WTC11 (cell line): ENCODE data around the gene CYBA. TPM values are rescaled to one million over a fixed set of nuclear protein-coding genes. Genes with fewer than 3 reads are reported as not detected.

ENCODE experiments used
- ATAC-seq: fragments of 200-7000 bp; cut with Tn5 transposase; 2 replicates; pipeline ENCODE4 v1.10.0; 2021; ENCODE audit warnings: mild to moderate bottlenecking, moderate library complexity
- Bru-seq: library from RNA; stranded (reverse); fragments of 400-500 nt; gene quantifications from one replicate; lab custom pipeline; 2021; lab: Mats Ljungman, UMichigan
- CTCF ChIA-PET: fragments of 300-600 bp; sonication (Branson Sonifier 250); formaldehyde crosslinking; loops from one replicate; lab custom pipeline; 2021; ENCODE audit warnings: antibody characterized with exemption; lab: Charles Lee
- POLR2A ChIA-PET: fragments of 350-600 bp; sonication (Branson Sonifier 250); formaldehyde crosslinking; loops from one replicate; lab custom pipeline; 2021; ENCODE audit warnings: antibody characterized with exemption; lab: Charles Lee
- DNase-seq: peaks from one replicate; pipeline ENCODE4 v3.0.0; 2021; ENCODE audit warnings: low spot score
- H3K27ac Mint-ChIP-seq: 2 replicates; pipeline ENCODE4 v1.8.0; 2021; ENCODE audit warnings: mixed read lengths
- H3K27me3 Mint-ChIP-seq: 2 replicates; pipeline ENCODE4 v1.8.0; 2021; ENCODE audit warnings: low read depth, mild to moderate bottlenecking, moderate library complexity, mixed read lengths
- H3K36me3 Mint-ChIP-seq: 2 replicates; pipeline ENCODE4 v1.8.0; 2021; ENCODE audit warnings: mixed read lengths
- H3K4me1 Mint-ChIP-seq: 2 replicates; pipeline ENCODE4 v1.8.0; 2022; ENCODE audit warnings: mixed read lengths
- H3K4me3 Mint-ChIP-seq: 2 replicates; pipeline ENCODE4 v1.8.0; 2021; ENCODE audit warnings: mild to moderate bottlenecking, moderate library complexity, mixed read lengths
- H3K9me3 Mint-ChIP-seq: 2 replicates; pipeline ENCODE4 v1.8.0; 2021; ENCODE audit warnings: mixed read lengths
- ATF2 ChIP-seq: sonication (generic); formaldehyde crosslinking; IDR thresholded peaks from 2 replicates; pipeline ENCODE4 v1.8.1; 2022; ENCODE audit warnings: low read depth, missing genetic modification reagents, borderline replicate concordance
- E2F1 ChIP-seq: sonication (generic); formaldehyde crosslinking; IDR thresholded peaks from 2 replicates; pipeline ENCODE4 v1.8.0; 2022; ENCODE audit warnings: mild to moderate bottlenecking, missing genetic modification reagents
- E2F4 ChIP-seq: sonication (generic); formaldehyde crosslinking; IDR thresholded peaks from 2 replicates; pipeline ENCODE4 v1.8.1; 2022; ENCODE audit warnings: low read depth, mild to moderate bottlenecking, moderate library complexity, missing genetic modification reagents, borderline replicate concordance
- ETV6 ChIP-seq: sonication (generic); formaldehyde crosslinking; IDR thresholded peaks from 2 replicates; pipeline ENCODE4 v1.8.1; 2022; ENCODE audit warnings: mild to moderate bottlenecking, missing genetic modification reagents
- GTF2I ChIP-seq: fragments of 250-450 bp; sonication (Bioruptor Pico); conservative IDR thresholded peaks from 2 replicates; pipeline ENCODE4 v1.4.0; 2021; ENCODE audit warnings: mild to moderate bottlenecking
- HMGXB4 ChIP-seq: sonication (generic); formaldehyde crosslinking; IDR thresholded peaks from 2 replicates; pipeline ENCODE4 v1.8.1; 2023; ENCODE audit warnings: mild to moderate bottlenecking, moderate library complexity, missing genetic modification reagents
- KAT7 ChIP-seq: sonication (generic); formaldehyde crosslinking; IDR thresholded peaks from 2 replicates; pipeline ENCODE4 v1.8.1; 2023; ENCODE audit warnings: missing genetic modification reagents, mild to moderate bottlenecking, borderline replicate concordance
- MAX ChIP-seq: sonication (generic); formaldehyde crosslinking; IDR thresholded peaks from 2 replicates; pipeline ENCODE4 v1.8.0; 2022; ENCODE audit warnings: mild to moderate bottlenecking, missing genetic modification reagents
- MXD4 ChIP-seq: fragments of 250-450 bp; sonication (Bioruptor Pico); IDR thresholded peaks from 2 replicates; pipeline ENCODE4 v1.8.0; 2021; ENCODE audit warnings: mild to moderate bottlenecking, moderate library complexity, borderline replicate concordance
- MYBL2 ChIP-seq: sonication (generic); formaldehyde crosslinking; IDR thresholded peaks from 2 replicates; pipeline ENCODE4 v1.8.1; 2023; ENCODE audit warnings: mild to moderate bottlenecking, moderate library complexity, missing genetic modification reagents
- NFATC4 ChIP-seq: fragments of 250-450 bp; sonication (Bioruptor Pico); IDR thresholded peaks from 2 replicates; pipeline ENCODE4 v1.9.0; 2021; ENCODE audit warnings: mild to moderate bottlenecking
- OVOL2 ChIP-seq: fragments of 250-450 bp; sonication (Bioruptor Pico); IDR thresholded peaks from 2 replicates; pipeline ENCODE4 v1.9.0; 2021; ENCODE audit warnings: mild to moderate bottlenecking, borderline replicate concordance
- TP53 ChIP-seq: sonication (generic); formaldehyde crosslinking; IDR thresholded peaks from 2 replicates; pipeline ENCODE4 v1.8.1; 2023; ENCODE audit warnings: mild to moderate bottlenecking, missing genetic modification reagents
- ZBTB43 ChIP-seq: sonication (generic); formaldehyde crosslinking; IDR thresholded peaks from 2 replicates; pipeline ENCODE4 v1.8.1; 2023; ENCODE audit warnings: mild to moderate bottlenecking, missing genetic modification reagents
- ZMAT4 ChIP-seq: fragments of 250-450 bp; sonication (Bioruptor Pico); IDR thresholded peaks from 2 replicates; pipeline ENCODE4 v1.9.0; 2021; ENCODE audit warnings: mild to moderate bottlenecking
- ZNF232 ChIP-seq: sonication (generic); formaldehyde crosslinking; IDR thresholded peaks from 2 replicates; pipeline ENCODE4 v1.8.0; 2022; ENCODE audit warnings: mild to moderate bottlenecking, missing genetic modification reagents
- ZNF281 ChIP-seq: sonication (generic); formaldehyde crosslinking; IDR thresholded peaks from 2 replicates; pipeline ENCODE4 v1.8.0; 2023; ENCODE audit warnings: mild to moderate bottlenecking, missing genetic modification reagents
- ZNF416 ChIP-seq: fragments of 250-450 bp; sonication (Bioruptor Pico); IDR thresholded peaks from 2 replicates; pipeline ENCODE4 v1.9.0; 2021; ENCODE audit warnings: mild to moderate bottlenecking, inconsistent platforms
- long read RNA-seq, 3 experiments: library from RNA in 1 of 3; library from capped mRNA in 1 of 3; library from polyadenylated mRNA in 1 of 3; unstranded in 2 of 3; stranded (forward) in 1 of 3; transcript quantifications; one replicate each; pipeline ENCODE4 v2.0.0, GENCODE V29; 2021
- total RNA-seq: library from RNA; stranded (reverse); gene quantifications from 3 replicates; pipeline ENCODE4 v1.2.3, GENCODE V29; 2021
- TF ChIP-seq, protein P1 (sequence below): sonication (generic); formaldehyde crosslinking; IDR thresholded peaks from 2 replicates; pipeline ENCODE4 v1.8.1; 2022; ENCODE audit warnings: mild to moderate bottlenecking, moderate library complexity, missing genetic modification reagents
- TF ChIP-seq, protein P2 (sequence below): sonication (generic); formaldehyde crosslinking; IDR thresholded peaks from 2 replicates; pipeline ENCODE4 v1.8.1; 2022; ENCODE audit warnings: missing genetic modification reagents, borderline replicate concordance
- TF ChIP-seq, protein P3 (sequence below): sonication (generic); formaldehyde crosslinking; IDR thresholded peaks from 2 replicates; pipeline ENCODE4 v1.8.1; 2023; ENCODE audit warnings: mild to moderate bottlenecking, missing genetic modification reagents, moderate library complexity

The CYBA gene
- total RNA-seq (169 to 219 TPM (median 207 TPM) in 3 replicates), Bru-seq, nascent RNA (percentile 65 among the genes with signal in this experiment)
- long read RNA-seq, experiment 1, transcript CYBA-201 (6 exons, 797 nt): major isoform, 178 of 198 reads
- long read RNA-seq, experiment 1, partial matches to known transcripts: 6 of 198 reads
- long read RNA-seq, experiment 1, other reads (novel, unspliced or antisense): 13 of 198 reads
- long read RNA-seq, experiment 2, transcript CYBA-201 (6 exons, 797 nt): major isoform, 183 of 217 reads
- long read RNA-seq, experiment 2, partial matches to known transcripts: 15 of 217 reads
- long read RNA-seq, experiment 2, other reads (novel, unspliced or antisense): 17 of 217 reads
- long read RNA-seq, experiment 3, partial matches to known transcripts: 0 of 2 reads
- long read RNA-seq, experiment 3, other reads (novel, unspliced or antisense): 2 of 2 reads

DNA sequence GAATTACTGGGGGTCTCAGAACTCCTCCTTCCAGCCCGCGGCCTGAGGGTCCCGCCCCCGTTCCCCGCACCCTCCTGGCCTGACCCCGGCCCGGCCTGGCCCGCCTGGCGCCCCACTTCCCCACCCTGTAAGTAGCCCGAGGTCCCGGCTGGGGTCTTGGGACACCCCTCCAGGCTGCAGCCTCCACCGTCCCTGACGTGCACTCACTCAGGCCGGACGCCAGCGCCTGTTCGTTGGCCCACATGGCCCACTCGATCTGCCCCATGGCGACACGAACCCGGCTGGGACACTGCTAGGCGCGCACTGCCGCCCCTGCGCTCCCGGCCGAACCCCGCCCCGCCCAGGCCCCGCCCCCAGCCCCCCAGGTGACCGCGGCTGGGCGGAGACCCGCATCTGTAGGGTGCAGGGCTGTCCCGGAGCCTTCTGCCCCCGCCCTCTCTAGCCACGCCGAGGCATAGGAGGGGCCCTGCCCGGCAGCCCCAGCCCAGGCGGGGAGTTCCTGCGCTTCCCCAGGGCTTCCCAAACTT is at the start of gene CYBA:
TSS of gene CYBA (minus strand) at position 305 of the 527 bp plus-strand sequence. CDS start at position 265, 40 bp downstream.
- peaks cover 10% of the 10 kb centered on the region for H3K4me1 Mint-ChIP-seq
- no peaks in the 10 kb centered on the region for H3K27me3 Mint-ChIP-seq
- ChIA-PET CTCF (interaction anchor here (0.6 to 2.0 kb wide), 6 partner anchors 13 to 87 kb away, joined by 3 to 8 read pairs (median 5); no protein-coding TSS in a partner anchor), POLR2A (no interaction called here)
- H3K4me3 Mint-ChIP-seq: peak within 1 kb of the TSS; percentile 82
- peak; percentile 90 for ATAC-seq
- peaks cover 9% of the 10 kb centered on the region for H3K36me3 Mint-ChIP-seq
- peak; percentile 79 for DNase-seq
- H3K9me3 Mint-ChIP-seq: no peaks in the 10 kb centered on the region
- no peak within 1 kb of the TSS; the same call in 1 of the 2 replicates for H3K27ac Mint-ChIP-seq
- TF ChIP-seq ATF2 (no peak), MYBL2 (CRISPR knock-in tag) (no peak; the same call in 1 of the 2 replicates), ETV6 (CRISPR knock-in tag) (no peak), MAX (CRISPR knock-in tag) (peak; percentile 50; the same call in 1 of the 2 replicates), E2F4 (CRISPR knock-in tag) (no peak), ZMAT4 (no peak), E2F1 (CRISPR knock-in tag) (no peak), GTF2I (no peak), KAT7 (no peak), OVOL2 (no peak), TP53 (CRISPR knock-in tag) (no peak), ZNF281 (CRISPR knock-in tag) (0 out of 2 replicates have a peak, but pooled peaks have one; percentile 12), NFATC4 (no peak), ZNF416 (CRISPR knock-in tag) (no peak), ZBTB43 (CRISPR knock-in tag) (no peak), ZNF232 (CRISPR knock-in tag) (no peak), HMGXB4 (CRISPR knock-in tag) (no peak), MXD4 (CRISPR knock-in tag) (no peak)
- TF ChIP-seq, protein P1, sequence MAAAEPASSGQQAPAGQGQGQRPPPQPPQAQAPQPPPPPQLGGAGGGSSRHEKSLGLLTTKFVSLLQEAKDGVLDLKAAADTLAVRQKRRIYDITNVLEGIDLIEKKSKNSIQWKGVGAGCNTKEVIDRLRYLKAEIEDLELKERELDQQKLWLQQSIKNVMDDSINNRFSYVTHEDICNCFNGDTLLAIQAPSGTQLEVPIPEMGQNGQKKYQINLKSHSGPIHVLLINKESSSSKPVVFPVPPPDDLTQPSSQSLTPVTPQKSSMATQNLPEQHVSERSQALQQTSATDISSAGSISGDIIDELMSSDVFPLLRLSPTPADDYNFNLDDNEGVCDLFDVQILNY: no peak
- TF ChIP-seq, protein P2, sequence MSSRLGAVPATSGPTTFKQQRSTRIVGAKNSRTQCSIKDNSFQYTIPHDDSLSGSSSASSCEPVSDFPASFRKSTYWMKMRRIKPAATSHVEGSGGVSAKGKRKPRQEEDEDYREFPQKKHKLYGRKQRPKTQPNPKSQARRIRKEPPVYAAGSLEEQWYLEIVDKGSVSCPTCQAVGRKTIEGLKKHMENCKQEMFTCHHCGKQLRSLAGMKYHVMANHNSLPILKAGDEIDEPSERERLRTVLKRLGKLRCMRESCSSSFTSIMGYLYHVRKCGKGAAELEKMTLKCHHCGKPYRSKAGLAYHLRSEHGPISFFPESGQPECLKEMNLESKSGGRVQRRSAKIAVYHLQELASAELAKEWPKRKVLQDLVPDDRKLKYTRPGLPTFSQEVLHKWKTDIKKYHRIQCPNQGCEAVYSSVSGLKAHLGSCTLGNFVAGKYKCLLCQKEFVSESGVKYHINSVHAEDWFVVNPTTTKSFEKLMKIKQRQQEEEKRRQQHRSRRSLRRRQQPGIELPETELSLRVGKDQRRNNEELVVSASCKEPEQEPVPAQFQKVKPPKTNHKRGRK (CRISPR knock-in tag): no peak
- TF ChIP-seq, protein P3, sequence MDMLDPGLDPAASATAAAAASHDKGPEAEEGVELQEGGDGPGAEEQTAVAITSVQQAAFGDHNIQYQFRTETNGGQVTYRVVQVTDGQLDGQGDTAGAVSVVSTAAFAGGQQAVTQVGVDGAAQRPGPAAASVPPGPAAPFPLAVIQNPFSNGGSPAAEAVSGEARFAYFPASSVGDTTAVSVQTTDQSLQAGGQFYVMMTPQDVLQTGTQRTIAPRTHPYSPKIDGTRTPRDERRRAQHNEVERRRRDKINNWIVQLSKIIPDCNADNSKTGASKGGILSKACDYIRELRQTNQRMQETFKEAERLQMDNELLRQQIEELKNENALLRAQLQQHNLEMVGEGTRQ (CRISPR knock-in tag): no peak
